B cell (primary cell): Measurements from ENCODE around the gene LRRN4CL. TPM values are rescaled to one million over a fixed set of nuclear protein-coding genes. Genes with fewer than 3 reads are reported as not detected.

Experiments
- ATAC-seq: fragments of 200-7000 bp; cut with Tn5 transposase; one replicate; pipeline ENCODE4 v1.10.0; 2021; ENCODE audit warnings: low read depth, mild to moderate bottlenecking, moderate number of reproducible peaks, moderate library complexity
- CTCF ChIA-PET: fragments of 350-600 bp; sonication (Branson Sonifier 250); formaldehyde crosslinking; loops from one replicate; lab custom pipeline; 2021; ENCODE audit warnings: antibody characterized with exemption, inconsistent platforms; lab: Charles Lee
- POLR2A ChIA-PET: fragments of 350-600 bp; sonication (Branson Sonifier 250); formaldehyde crosslinking; loops from one replicate; lab custom pipeline; 2021; ENCODE audit warnings: antibody characterized with exemption; lab: Charles Lee
- DNase-seq: peaks from one replicate; pipeline ENCODE4 v3.0.0; 2013
- H2AFZ ChIP-seq: 2 replicates; pipeline ENCODE4 v1.6.1; 2012; ENCODE audit warnings: mild to moderate bottlenecking, low read depth, low read length; ENCODE audit not compliant: insufficient read depth, poor library complexity, severe bottlenecking
- H3K27ac ChIP-seq, 2 donors: 1 replicate in 1 of 2; 2 replicates in 1 of 2; pipeline ENCODE4 v1.5.1; 2012 to 2013; ENCODE audit warnings: low read length in 2 of 2, mild to moderate bottlenecking in 2 of 2, moderate library complexity in 1 of 2
- H3K27me3 ChIP-seq, 4 experiments: fragments of 200-600 bp in 1 of 4; sonication (generic) in 1 of 4; replicated peaks in 1 of 4; 1 replicate in 2 of 4; 2 replicates in 2 of 4; pipeline versions ENCODE4 v1.6.1 to v1.7.0; 2013 to 2016; ENCODE audit warnings: low read length in 3 of 4, mild to moderate bottlenecking in 2 of 4, mixed read lengths in 1 of 4, moderate library complexity in 1 of 4; ENCODE audit not compliant: insufficient read depth in 4 of 4, control insufficient read depth in 3 of 4; ENCODE audit errors: control extremely low read depth in 1 of 4
- H3K36me3 ChIP-seq, 2 experiments: replicated peaks in 1 of 2; 1 replicate in 1 of 2; 2 replicates in 1 of 2; pipeline versions ENCODE4 v1.6.1 to v1.7.1; 2013; ENCODE audit warnings: low read length in 1 of 2; ENCODE audit not compliant: insufficient read depth in 2 of 2, control insufficient read depth in 1 of 2; ENCODE audit errors: control extremely low read depth in 1 of 2, extremely low read depth in 1 of 2
- H3K4me1 ChIP-seq, 2 donors: fragments of 200-600 bp in 1 of 2; sonication (generic) in 1 of 2; 1 replicate in 1 of 2; 2 replicates in 1 of 2; pipeline versions ENCODE4 v1.5.1 to v1.6.1; 2013 to 2017; ENCODE audit warnings: low read length in 2 of 2; ENCODE audit not compliant: control insufficient read depth in 2 of 2, insufficient read depth in 2 of 2
- H3K4me2 ChIP-seq: replicated peaks from 2 replicates; pipeline ENCODE3; 2012; ENCODE audit warnings: mild to moderate bottlenecking, low read depth, low read length; ENCODE audit not compliant: poor library complexity, severe bottlenecking
- H3K4me3 ChIP-seq, 5 experiments: fragments of 200-600 bp in 1 of 5; sonication (generic) in 1 of 5; 1 replicate in 3 of 5; 2 replicates in 2 of 5; pipeline versions ENCODE4 v1.5.1 to v1.7.0; 2011 to 2016; ENCODE audit warnings: low read length in 4 of 5, mild to moderate bottlenecking in 4 of 5, low read depth in 2 of 5, control low read depth in 1 of 5, moderate library complexity in 1 of 5; ENCODE audit not compliant: insufficient read depth in 1 of 5; ENCODE audit errors: control extremely low read depth in 1 of 5, extremely low read depth in 1 of 5
- H3K79me2 ChIP-seq: fragments of 200-600 bp; sonication (generic); one replicate; pipeline ENCODE4 v1.6.0; 2016; ENCODE audit warnings: low read length; ENCODE audit not compliant: control insufficient read depth, insufficient read depth
- H3K9ac ChIP-seq: fragments of 200-600 bp; sonication (generic); 2 replicates; pipeline ENCODE4 v1.6.1; 2017; ENCODE audit warnings: mild to moderate bottlenecking, low read length, moderate library complexity
- H3K9me3 ChIP-seq, 3 donors: one replicate each; pipeline versions ENCODE4 v1.6.1 to v1.7.1; 2013; ENCODE audit warnings: low read length in 2 of 3; ENCODE audit not compliant: control insufficient read depth in 2 of 3, insufficient read depth in 1 of 3; ENCODE audit errors: control extremely low read depth in 1 of 3
- H4K20me1 ChIP-seq: 2 replicates; pipeline ENCODE4 v1.6.0; 2012; ENCODE audit warnings: mild to moderate bottlenecking, low read length; ENCODE audit not compliant: insufficient read depth, control insufficient read depth, poor library complexity, severe bottlenecking
- H3K27ac Mint-ChIP-seq: one replicate; pipeline ENCODE4 v1.8.0; 2021; ENCODE audit warnings: mixed read lengths
- H3K27me3 Mint-ChIP-seq: one replicate; pipeline ENCODE4 v1.8.0; 2021; ENCODE audit warnings: mixed read lengths
- H3K4me1 Mint-ChIP-seq: one replicate; pipeline ENCODE4 v1.8.0; 2021; ENCODE audit warnings: mixed read lengths
- H3K4me3 Mint-ChIP-seq: one replicate; pipeline ENCODE4 v1.8.0; 2021; ENCODE audit warnings: mixed read lengths
- H3K9me3 Mint-ChIP-seq: one replicate; pipeline ENCODE4 v1.8.0; 2022; ENCODE audit warnings: mixed read lengths; ENCODE audit not compliant: insufficient read depth
- CTCF ChIP-seq: fragments of 200-600 bp; IDR thresholded peaks from one replicate; pipeline ENCODE4 v1.8.0; 2022; ENCODE audit warnings: antibody characterized with exemption, mild to moderate bottlenecking
- EZH2 ChIP-seq: IDR thresholded peaks from 2 replicates; pipeline ENCODE4 v1.6.1; 2012; ENCODE audit warnings: borderline replicate concordance, low read depth, mild to moderate bottlenecking, moderate library complexity, low read length; ENCODE audit not compliant: insufficient read depth, poor library complexity, severe bottlenecking
- WGBS: methylation state at CpG from one replicate; pipeline ENCODE4 v1.1.5; 2013; ENCODE audit warnings: missing lambda C conversion rate; ENCODE audit not compliant: insufficient coverage; 5-methylcytosine and 5-hydroxymethylcytosine counted together
- intact Hi-C: fragments of 100-400 bp; cut with micrococcal nuclease; formaldehyde crosslinking; loops from one replicate; pipeline ENCODE4 v1.10.0; 2022
- polyA plus RNA-seq: library from polyadenylated mRNA; depleted of rRNA; stranded (reverse); fragments of >200 nt; gene quantifications from 2 replicates; pipeline ENCODE4 v1.2.3, GENCODE V29; 2012
- total RNA-seq, 2 donors: library from RNA; stranded (reverse); fragments of 120-200 nt in 1 of 2; gene quantifications; 1 replicate in 1 of 2; 2 replicates in 1 of 2; pipeline versions ENCODE4 v1.2.3 to v1.2.4, GENCODE V29; 2013 to 2022

LRRN4CL gene
- total and polyA plus RNA-seq, 2 donors (not counting 1 experiment from before 2014, with no cell fraction given), result 0.03 to 0.25 TPM

- Histone ChIP-seq H3K9ac (peak overlapping the region; percentile 82), H3K4me3 (peak overlapping the region; percentile 36 to 98 (median 83)), H3K79me2 (peaks cover 62% of the 10 kb centered on the region), H2AFZ (no peak overlapping the region), H3K4me1 (peaks cover 21 to 41% of the 10 kb centered on the region in 2 donors), H3K27ac (peak overlapping the region in 1 of 2 donors; percentile 81), H4K20me1 (peaks cover 9% of the 10 kb centered on the region), H3K9me3 (no peaks in the 10 kb centered on the region), H3K4me2 (peak overlapping the region; percentile 78), H3K27me3 (no peaks in the 10 kb centered on the region), H3K36me3 (peaks cover 4 to 19% of the 10 kb centered on the region in 2 experiments)
- CTCF ChIA-PET, result interaction anchor here (1.4 to 2.0 kb wide), 2 partner anchors 75 kb away, joined by 7 read pairs; partner anchors contain the start of gene TUT1
- H3K4me1 Mint-ChIP-seq, result peaks cover 57% of the 10 kb centered on the region
- peak overlapping the region; percentile 56 for H3K27ac Mint-ChIP-seq
- ATAC-seq, result no peak
- POLR2A ChIA-PET, result interaction anchor here (0.8 to 3.3 kb wide), 14 partner anchors 8 to 105 kb away, joined by 3 to 62 read pairs (median 6); partner anchors contain the start of genes B3GAT3, EEF1G, GANAB and HNRNPUL2
- TF ChIP-seq CTCF (no peak), EZH2 (no peak)
- intact Hi-C loops, result no loop called here
- H3K9me3 Mint-ChIP-seq, result no peaks in the 10 kb centered on the region
- DNase-seq, result no peak
- 63% methylated on average over 15 of the region's 16 CpGs for WGBS
- H3K4me3 Mint-ChIP-seq, result peak overlapping the region; percentile 97
- H3K27me3 Mint-ChIP-seq, result no peaks in the 10 kb centered on the region
These were observed 22.9 kb downstream of the LRRN4CL start for GRCh38 chr11:62666259-62666926.
